HL-60/S4 treated with retinoic acid at 250 ng/mL for 4 days and 3 days (cell line): ENCODE measurements around the gene PRKCA.

Experiments
- in situ Hi-C: fragments of 300-500 bp; cut with MboI; formaldehyde crosslinking; loops from 2 replicates; pipeline ENCODE4 v1.7.0; 2022; ENCODE audit warnings: low sequenced_read_pairs

Gene PRKCA

DNA sequence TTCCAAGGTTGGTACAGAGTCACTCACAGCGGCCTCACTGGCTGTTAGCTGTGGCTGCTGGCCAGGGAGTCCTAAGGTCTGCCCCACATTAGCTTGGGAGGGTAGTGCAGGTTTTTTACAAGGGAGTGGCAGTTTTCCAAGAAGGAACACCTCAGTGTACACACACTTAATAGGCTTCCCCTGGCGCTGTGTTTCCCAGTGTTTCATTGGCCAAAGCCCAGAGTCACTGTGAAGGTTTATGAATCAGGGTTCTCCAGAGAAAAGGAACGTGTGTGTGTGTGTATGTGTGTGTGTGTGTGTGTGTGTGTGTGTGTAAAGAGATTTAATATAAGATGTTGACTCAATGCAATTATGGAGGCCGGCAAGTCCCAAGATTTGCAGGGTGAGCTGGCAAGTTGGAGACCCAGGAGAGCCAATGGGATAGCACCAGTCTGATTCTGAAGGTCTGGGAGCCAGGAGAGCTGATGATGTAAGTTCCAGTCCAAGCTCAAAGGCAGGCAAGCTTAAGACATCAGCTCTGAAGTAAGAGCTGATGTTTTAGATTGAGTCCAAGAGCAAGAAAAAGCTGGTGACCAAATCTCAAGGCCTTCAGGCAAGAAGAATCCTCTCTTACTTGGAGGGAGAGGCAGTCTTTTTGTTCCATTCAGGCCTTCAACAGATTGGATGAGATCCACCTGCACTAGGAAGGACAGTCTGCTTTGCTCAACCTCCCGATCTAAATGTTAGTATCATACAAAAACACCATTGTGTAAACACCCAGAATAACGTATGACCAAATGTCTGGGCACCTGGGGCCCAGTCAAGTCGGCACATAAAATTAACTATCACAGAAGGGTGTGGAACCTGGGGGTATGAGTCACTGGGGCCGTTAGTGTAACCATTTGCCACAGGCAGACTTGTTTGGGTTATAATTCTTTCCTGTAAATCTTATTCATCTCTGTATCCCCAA, 206.8 kb downstream of the PRKCA start:
- in situ Hi-C loops: no loop called here

DNA sequence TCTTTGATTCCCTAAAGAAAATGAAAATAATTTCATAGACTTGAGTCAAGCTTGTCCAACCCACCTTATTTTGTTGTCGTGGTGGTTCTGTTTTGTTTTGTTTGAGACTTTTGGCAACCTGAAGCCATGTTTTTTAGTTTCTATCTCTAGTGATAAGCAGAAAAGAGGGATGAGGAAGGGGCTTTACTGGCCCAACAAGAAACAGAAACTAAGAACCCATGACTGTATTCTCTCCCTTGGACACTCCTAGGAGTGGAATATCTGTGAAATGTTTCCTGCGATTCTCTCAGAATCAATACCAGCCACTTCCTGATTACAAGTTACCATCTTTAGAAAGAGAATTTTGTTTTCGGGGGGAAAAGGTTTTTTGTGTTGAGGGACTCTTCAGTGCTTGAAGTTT, 207.5 kb downstream of the PRKCA start:
- in situ Hi-C loops: no loop called here

DNA sequence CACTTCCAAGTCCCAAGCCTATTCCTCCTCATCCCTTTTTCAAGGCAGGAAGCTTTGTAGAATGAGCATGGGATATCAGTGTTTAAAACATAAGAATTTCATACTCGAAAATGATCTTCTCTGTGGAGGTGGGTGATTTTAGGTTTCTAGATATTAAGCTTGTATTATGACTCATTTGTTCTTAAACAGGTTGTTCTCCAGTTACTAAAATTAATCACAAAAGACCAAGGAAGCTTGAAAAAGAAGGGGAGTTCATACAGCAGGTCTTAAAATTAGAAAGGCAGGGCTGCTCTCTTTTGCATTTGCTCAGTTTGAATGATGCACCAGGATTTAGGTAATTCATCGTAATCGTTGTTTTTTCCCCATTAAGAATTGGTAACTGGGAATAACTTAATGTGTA, 208.7 kb downstream of the PRKCA start:
- in situ Hi-C loops: no loop called here

DNA sequence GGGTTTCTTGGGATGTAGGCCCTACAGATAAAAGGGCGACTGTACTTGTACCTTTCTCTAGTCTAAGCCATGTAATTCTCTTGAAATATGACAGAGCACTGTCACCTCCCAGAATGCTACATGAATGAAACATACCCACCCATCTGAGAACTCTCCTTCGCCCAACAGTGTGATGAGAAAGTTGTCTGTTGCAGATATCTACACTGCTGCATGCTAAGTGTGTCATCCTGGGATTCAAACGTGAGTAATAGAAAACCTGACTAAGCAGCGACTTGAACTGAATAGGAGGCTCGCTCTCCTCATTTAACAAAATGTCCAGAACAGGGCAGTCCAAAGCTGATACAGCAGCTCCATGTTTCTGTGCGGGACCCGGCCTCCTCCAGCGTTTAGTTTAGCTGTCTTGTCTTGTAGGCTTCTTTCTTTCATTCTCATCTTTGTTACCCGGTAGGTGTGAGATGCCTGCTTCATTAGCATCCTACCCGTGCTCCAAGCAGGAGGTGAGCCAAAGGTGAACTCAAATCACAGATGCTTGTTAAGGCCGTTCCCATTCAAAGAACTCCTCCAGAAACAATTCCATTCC, 211.9 kb downstream of the PRKCA start:
- in situ Hi-C loops: no loop called here

DNA sequence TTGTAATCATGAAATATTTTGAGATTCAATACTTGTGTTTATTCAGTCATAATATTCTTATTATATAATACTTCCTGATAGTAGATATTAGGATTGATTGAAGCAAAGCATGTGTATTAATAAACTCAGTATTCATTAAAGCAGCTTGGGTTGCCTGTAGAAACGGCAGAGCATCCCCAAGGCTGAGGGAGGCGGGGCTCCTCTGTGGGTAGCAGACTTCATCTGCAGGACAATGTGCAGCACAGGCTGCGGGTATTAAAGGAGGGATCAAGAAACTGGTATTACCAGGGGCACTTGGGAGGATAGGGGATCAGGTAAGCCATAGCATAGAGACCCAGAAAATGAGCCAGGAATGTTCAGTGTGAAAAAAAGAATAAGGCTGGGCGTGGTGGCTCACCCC, 213.6 kb downstream of the PRKCA start:
- in situ Hi-C loops: no loop called here

DNA sequence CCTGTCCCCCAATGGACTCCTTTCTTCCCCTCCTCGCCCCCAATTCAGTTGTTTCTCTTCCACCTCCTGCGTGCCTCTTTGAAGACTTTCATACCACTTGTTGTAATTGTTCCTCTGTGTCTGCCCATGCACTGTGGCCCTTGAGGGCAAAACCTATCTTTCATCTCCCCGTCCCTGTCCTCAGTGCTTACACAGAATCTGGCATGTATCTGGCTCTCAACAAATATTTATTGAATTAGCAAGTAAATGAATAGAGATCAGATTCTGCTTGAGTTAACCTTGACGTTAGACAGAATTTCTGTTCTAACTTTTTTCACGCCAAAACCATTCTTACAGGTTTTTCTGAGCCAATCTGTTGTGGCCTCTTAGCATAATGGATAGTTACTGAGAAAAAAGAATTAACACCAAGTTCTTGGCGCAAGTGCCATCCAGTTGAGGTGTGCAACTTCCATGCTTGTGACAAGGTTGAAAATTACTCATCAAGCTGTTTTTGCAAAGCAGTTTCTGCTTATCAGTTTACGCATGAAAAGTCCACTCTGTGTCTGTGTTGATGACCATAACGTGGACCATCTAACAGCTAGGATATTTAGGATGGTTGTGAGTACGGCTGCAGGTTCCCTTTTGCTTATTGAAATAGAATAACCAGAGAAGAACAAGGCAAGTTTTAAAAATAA, 215.1 kb downstream of the PRKCA start:
- in situ Hi-C loops: no loop called here

DNA sequence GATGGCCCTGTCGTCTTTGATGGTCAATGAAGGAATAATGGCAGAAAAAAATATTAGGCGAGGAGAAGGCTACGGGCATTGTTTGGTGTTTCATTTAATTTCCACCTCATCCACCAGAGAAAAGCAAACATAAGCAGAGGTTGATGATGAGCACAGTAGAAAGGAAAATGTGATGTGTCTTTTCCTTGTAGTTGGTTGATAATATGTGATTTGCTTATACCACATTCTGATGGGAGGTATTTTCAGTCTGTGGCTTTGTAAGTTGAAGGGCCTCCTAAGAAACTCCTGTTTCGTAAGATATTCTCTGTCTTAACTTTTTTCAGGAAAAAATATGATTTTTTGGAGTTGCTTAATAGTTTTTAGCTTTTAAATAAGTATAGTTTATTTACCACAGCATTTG, 215.7 kb downstream of the PRKCA start:
- in situ Hi-C loops: no loop called here

DNA sequence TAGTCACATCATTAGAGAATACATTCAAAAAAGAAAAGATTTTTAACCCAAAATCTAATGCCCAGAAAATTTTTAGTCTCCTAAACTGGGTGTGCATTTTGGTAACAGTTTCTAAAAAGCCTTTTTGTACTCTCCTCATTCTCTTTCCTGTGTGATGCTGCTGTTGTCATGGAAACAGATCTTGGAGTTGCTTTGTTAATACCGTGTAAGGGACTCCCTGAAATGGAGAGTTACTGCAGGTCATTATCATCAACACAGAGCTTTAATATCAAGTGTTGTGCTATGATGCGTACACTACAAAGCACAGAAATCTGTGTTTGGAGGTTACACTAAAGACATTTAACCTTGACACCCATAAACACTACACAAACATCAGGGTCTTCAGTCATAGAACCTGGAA, 216.3 kb downstream of the PRKCA start:
- in situ Hi-C loops: no loop called here

DNA sequence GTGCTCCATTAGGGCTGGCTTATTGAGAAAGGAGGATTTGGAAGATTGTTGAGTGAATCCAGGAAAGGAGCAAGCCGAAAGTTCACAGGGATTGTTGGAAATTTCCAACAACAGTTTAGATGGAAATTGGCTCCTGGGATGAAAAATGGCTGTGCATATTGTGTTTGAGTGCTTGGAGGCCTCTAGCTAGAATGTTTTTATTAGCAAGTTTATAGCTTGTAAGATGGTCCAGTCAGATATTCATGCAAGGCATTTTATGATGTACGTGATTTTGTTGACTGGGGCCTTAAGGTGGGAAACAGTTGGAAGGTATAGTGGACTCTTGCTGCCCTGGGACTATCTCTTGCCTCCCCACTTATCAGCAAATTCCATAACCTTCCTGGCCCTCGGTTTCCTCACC, 216.7 kb downstream of the PRKCA start:
- in situ Hi-C loops: no loop called here

DNA sequence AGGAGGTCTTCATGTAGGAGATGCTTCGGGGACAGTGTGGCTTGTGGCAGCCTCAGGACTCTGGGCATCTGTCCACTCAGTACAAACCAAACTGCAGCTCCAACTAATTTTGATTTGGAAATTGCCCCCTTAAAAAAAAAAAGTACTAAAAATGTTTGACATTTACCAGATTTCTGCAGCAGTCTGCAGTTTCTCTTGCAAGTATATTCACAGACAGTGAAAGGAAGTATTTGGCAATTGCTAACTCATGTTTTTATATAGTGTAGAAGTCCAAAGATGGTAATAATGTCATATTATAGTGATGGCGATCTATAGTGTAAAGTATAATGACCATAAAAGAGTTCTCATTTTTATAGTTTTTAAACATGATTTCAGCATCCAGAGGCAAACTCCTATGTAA, 218.6 kb downstream of the PRKCA start:
- in situ Hi-C loops: no loop called here

DNA sequence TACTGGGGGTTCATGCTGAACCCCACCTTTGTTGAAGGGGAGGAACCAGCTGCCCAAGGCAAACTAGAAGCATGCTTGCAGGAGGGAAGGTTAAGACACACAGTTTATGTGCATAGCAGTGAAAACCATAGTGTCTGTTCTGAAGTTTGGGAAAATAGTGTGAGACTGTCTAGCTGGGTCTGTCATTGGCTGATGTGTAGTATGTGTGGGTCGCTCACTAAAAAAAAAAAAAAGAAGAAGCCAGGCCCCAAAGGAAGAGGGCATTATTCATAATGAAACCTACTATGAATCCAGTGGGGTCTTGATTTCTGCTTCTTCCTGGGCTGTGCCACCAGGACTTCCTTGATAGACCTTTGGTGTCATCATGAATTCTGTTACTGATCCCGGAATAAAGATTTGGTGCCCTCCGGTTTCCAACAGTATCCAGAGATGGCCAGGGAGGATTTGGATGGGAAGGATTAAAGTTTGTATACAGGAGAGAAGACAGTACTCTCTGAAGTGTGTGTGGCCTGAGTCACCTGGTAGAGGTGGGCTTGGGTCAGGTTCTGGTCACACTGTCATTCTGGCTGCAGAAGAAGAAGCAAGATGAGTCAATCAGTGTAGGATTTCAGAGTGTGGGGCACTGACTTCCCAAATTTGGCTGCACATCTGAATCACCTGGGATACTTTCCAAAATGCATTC, 220.3 kb downstream of the PRKCA start:
- in situ Hi-C loops: no loop called here

DNA sequence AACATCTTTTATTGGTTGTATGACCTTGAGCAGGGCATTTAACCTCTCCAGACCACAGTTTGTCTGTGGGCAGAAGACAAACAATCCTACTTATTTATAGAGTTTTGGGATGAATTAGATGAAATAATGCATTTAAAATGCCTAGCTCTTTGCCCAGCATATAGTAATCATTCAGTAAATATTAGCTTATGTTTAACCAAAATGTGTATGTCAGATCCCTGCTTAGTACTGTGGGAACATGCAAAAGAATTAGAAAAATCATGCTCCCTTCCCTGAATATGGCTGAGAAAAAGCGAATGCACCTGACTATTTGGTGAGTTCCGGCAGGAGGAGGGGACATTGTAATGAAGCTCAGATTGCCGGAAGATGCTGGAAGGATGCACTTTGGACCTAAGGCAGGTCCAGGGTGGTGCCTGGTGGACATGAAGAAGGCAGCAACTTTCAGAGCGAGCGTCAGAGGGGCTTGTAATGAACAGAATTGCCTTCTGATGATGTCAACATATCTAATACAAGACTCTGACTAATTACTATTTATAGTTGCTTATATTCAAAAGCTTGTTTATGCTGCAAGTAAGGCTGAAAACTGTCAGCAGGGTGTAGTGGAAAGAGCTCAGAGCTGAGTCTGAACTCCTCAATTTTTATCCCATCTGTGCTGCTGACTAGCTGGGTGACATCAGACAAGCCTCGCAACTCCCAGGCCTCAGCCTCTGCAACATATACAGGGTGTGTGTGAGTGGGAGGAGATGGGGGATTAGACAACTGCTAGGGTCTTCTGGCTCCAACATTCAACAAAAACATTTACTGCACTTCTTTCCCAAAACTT, 221.2 kb downstream of the PRKCA start:
- in situ Hi-C loops: no loop called here

DNA sequence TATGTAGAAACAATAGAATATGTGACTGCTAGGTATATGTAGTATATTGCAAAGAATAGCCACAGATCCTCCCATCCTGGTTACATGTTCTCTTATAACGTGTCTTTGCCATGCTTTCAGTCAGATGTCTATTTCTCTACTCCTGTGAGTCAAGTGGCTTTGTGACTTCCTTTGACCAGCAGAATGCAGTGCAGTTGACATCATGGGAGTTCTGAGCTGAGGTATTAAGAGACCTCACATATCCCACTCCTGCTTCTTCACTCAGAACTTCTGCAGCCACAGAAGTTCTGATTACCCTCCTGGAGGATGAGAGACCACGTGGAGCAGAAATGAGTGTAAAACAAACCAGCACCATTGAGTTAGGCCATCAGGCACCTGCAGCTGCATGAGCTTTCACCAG, 222.5 kb downstream of the PRKCA start:
- in situ Hi-C loops: no loop called here

DNA sequence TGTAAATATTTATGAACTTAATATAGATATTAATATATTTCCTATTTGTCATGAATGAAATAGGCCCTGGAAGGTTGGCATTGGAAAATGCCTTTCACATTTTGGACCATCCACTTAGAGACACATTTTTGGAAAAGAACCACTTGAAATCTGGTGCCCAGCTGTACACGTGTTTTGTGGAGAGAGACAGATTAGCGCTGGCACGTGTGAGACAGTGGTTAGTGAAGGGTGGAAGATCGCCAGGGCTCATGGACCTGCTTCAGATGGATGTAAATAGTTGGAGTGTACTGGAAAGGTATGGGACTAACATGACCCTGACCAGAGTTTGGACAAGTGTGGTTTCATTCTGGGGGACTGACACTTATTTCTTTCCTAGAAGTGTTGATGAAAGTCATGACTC, 222.9 kb downstream of the PRKCA start:
- in situ Hi-C loops: no loop called here

DNA sequence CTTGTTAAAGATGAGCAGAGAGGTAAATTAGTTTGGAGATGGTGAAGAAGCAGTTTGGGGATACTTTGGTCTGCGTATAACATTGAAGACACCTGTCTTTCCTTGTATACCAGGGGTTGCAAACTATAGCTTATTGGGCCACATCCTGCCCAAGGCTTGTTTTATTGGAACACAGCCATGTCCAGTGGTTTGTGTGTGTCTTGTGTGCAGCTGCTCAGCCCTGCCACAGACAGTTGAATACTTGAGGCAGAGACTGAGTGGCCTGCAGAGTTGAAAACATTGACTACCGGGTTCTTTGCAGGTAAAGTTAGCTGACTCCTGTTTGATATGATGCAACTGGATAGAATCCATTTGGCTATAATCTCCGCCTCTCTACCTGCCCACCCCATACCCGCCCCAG, 224.4 kb downstream of the PRKCA start:
- in situ Hi-C loops: no loop called here

DNA sequence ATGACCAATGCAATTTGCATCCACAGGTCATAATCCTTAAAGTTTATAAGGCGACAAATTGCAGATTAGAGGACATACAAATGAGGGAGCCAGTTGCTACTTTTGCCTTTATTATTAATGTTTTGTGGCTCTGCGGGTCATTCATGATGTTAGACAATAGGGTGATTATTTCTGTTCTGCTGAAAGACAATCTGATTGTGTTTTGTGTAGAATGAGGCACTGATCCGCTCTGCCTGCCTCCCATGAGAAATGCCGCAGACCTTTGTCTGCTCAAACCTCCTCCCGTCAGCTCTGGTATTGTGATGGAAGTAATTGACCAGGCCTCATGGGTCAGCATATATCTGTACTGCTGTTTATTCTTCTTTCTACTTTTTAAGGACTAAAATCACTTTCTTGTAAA, 224.9 kb downstream of the PRKCA start:
- in situ Hi-C loops: no loop called here

DNA sequence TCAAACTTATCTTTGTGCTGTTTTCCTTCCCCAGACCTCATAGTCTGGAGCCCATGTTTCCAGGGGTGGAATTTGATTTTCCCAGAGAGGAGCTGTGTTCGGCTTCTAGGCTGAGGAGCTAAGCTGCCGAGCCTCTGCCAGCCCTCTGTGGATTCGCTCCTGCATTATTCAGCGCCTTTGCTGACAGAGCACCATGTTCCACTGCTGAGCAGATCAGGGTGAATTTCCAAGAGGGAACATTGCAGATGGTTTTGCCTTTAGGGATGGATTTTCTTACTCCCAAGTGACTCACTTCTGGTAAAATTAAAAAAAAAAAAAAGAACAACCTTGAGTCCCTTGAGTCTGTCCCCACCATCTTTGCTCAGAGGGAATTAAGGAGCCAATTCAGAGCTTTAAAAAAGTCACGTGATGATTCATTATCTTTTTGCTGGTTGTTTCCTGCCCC, 229.5 kb downstream of the PRKCA start:
- in situ Hi-C loops: no loop called here

DNA sequence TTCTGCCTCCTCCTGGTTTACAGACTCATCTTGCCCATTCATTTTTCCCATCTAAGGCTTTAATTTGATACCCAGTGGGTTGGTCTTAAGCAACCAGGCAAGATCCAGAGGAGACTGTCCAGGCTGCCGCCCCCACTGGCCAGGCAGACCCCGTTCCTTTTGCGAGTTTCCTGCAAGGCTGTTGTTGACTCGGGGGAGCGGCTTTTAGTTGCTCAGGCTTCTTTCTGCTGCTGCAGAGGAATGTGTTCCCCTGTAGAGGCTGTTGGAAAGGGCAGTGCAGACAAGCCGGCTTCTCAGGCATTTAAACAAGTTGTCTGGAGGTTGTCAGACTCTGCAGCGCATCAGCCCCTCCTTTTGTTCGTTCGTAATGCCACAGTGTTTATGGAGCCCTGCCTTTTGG, 231.2 kb downstream of the PRKCA start:
- in situ Hi-C loops: no loop called here

DNA sequence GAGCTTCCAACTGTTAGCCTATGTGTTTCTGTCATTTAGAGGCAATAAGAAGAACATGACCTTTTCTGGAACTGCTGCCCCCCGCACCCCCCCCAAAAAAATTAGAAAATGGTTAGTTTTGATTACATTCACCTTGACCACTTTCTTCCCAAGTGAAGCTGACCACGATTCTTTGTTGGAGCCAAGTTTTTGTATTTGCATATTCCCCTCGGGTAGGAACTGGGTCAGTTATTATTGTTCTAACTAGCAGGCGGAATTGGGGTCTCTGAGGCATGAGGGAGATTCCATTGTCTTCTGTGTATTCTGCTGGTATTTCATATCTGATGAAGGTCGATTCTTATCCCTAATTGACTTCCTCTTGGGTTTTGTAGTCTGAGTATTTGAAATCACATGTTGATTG, 231.6 kb downstream of the PRKCA start:
- in situ Hi-C loops: no loop called here

DNA sequence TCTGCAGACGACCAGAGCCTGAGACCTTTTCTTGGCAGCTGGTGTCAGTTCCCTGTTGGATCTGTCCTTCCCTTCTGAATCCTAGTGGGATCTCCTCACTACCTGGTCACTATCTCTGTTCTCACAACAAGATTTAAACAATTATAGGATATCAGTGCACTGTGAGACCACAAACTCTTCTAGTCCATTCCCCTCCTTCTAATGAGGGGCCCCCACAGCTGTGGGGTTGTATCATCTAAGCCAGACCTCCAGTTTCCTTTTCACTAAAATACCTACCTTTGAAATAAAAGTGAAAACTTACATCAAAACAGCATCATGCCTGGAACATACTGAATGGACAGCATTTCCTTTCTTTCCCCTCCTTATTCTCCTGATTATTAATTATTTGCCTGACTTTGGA, 233.2 kb downstream of the PRKCA start:
- in situ Hi-C loops: no loop called here

DNA sequence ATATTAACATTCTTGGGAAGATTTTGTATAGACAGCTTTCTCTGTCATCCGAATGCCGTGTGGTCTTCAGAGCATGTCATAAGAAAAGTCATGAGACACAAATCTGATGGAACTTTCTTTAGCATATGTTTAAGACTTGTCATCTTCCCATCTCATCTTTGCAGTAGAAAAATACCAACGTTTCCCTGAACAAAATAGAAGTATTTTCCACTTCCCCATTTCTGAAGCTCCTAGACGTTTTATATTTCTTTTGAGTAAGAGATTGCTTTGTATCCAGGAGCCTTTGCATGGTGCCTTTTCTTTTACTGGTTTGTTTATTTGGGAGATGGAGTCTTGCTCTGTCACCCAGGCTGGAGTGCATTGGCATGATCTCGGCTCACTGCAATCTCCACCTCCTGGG, 235.1 kb downstream of the PRKCA start:
- in situ Hi-C loops: no loop called here
